ENCODE measurements around the gene KIN.
"Not testable (repeated sequence)": the region's sequence is repeated elsewhere in the genome, so short reads cannot be mapped to it uniquely, and the experiment has no call there.

The KIN gene

DNA sequence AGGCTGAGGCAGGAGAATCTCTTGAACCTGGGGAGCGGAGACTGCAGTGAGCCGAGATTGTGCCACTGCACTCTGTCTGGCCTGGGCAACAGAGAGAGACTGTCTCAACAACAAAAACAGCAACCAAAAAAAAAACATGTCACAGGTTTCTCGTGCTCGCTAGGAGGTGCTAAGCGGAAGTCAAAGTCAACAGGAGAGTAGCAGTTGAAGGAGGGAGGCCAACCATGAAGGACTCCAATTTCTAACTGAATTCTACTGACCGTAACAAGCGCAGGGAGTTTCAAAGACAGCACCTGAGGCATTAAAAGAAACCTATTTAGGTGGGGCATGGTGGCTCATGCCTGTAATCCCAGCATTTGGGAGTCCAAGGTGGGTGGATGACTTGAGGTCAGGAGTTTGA lies 19.4 kb downstream of the KIN start:
- Mint-ChIP-seq H3K27ac (no peak overlapping the region), H3K4me3 (no peak overlapping the region), H3K4me1 (no peaks in the 10 kb centered on the region), H3K9me3 (no peaks in the 10 kb centered on the region), H3K27me3 (no peaks in the 10 kb centered on the region)
- no peak for ATAC-seq
- DNase-seq, result no peak

DNA sequence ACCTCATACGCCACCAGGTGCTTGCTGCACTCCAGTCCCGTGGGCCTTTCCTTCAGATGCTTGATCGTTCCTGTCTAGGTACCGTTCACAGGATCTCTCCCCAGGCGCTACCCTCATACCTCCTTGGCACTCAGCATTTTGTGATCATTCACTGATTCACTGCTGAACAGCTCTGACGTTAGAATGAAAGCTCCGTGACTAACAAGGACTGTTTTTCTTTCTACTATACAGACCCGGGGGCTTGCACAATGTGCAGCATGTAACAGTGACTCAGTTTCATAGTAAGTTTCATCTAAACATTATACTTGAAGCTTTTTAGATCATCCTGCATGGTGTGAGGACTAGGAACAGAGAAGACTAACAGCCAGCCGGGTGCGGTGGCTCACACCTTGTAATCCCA lies 20.6 kb downstream of the KIN start:
- no peak for ATAC-seq
- no peak for DNase-seq
- H3K9me3 Mint-ChIP-seq, result no peaks in the 10 kb centered on the region
- H3K4me3 Mint-ChIP-seq, result no peak overlapping the region
- H3K4me1 Mint-ChIP-seq, result no peaks in the 10 kb centered on the region
- H3K27me3 Mint-ChIP-seq, result no peaks in the 10 kb centered on the region
- H3K27ac Mint-ChIP-seq, result no peak overlapping the region

GRCh38 chr10:7766241-7766640 lies 21.6 kb downstream of the KIN start:
- Mint-ChIP-seq H3K4me1 (no peaks in the 10 kb centered on the region), H3K27ac (no peak overlapping the region), H3K9me3 (no peaks in the 10 kb centered on the region), H3K27me3 (no peaks in the 10 kb centered on the region), H3K4me3 (no peak overlapping the region)
- DNase-seq (no peak), ATAC-seq (no peak)

DNA sequence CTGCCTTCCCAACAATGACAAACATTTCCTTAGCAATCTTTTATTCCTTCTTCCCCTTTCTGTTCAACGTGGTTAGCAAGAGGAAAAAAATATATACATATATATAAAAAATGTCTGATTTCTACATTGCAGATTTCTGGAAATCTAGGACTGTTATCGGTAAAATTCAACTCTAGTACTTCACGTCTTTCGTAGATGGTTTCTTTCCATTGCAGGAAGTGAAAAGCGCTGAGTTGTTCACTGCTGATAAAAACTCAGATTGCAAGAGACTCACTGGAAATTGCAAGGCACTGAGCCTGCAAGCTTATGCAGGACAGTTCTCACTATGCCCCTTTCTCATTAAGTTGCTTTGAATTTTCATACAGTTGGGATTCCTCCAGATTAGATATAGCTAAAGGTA lies 23.9 kb downstream of the KIN start:
- no peak for DNase-seq
- no peak for ATAC-seq
- Mint-ChIP-seq H3K9me3 (no peaks in the 10 kb centered on the region), H3K4me1 (no peaks in the 10 kb centered on the region), H3K27me3 (no peaks in the 10 kb centered on the region), H3K27ac (no peak overlapping the region), H3K4me3 (no peak overlapping the region)

DNA sequence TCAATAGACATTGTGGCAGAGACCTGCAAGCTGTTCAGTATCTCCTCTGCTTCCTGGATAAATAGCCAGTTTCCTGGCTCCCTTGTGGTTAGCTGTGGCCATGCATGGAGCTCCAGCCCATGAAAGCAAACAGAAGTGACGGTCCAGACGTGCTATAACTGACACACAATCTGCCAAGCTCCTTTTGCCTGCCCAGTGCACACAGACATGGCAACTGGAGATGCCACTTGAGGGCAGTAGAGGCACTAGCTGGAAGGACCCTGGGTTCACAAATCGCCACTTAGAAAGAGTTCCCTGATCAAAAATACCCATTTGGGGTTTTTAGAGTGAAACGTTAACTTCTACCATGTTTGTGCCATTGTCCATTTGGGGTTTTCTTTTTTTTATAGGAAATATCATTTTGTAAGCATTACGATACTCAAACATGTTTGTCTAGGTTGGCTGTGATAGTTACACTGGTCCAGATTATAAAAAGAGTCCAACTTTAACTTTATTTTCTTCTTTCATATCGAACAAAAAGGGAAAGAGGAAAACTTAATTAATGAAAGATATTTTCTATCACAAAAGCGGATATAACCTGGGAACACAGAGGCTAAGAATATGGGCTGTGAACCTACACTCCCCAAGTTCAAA lies 31.3 kb downstream of the KIN start:
- no peaks in the 10 kb centered on the region for H3K27me3 Mint-ChIP-seq
- DNase-seq, result peak; percentile 5 to 16

GRCh38 chr10:7755103-7755502 lies 32.7 kb downstream of the KIN start:
- no peaks in the 10 kb centered on the region for H3K4me1 Mint-ChIP-seq
- H3K27me3 Mint-ChIP-seq, result no peaks in the 10 kb centered on the region
- no peak for DNase-seq
- H3K4me3 Mint-ChIP-seq, result no peak overlapping the region
- ATAC-seq, result no peak
- no peaks in the 10 kb centered on the region for H3K9me3 Mint-ChIP-seq
- H3K27ac Mint-ChIP-seq, result no peak overlapping the region

More for the DNA sequence above, 31.3 kb downstream of the KIN start:
- Mint-ChIP-seq H3K27ac (no peak overlapping the region), H3K4me1 (no peaks in the 10 kb centered on the region), H3K4me3 (no peak overlapping the region), H3K9me3 (no peaks in the 10 kb centered on the region)
- peak; percentile 53 for ATAC-seq

- Mint-ChIP-seq H3K27me3 (no peaks in the 10 kb centered on the region), H3K4me1 (no peaks in the 10 kb centered on the region), H3K9me3 (no peaks in the 10 kb centered on the region), H3K27ac (no peak overlapping the region), H3K4me3 (no peak overlapping the region)
- DNase-seq (no peak), ATAC-seq (no peak)
These were observed 35.5 kb downstream of the KIN start for GRCh38 chr10:7752251-7752650.

- DNase-seq (no peak), ATAC-seq (no peak)
- no peak overlapping the region for H3K4me3 Mint-ChIP-seq
- no peak overlapping the region for H3K27ac Mint-ChIP-seq
- H3K9me3 Mint-ChIP-seq, result no peaks in the 10 kb centered on the region
- no peaks in the 10 kb centered on the region for H3K4me1 Mint-ChIP-seq
- no peaks in the 10 kb centered on the region for H3K27me3 Mint-ChIP-seq
These were observed 37.6 kb downstream of the KIN start for GRCh38 chr10:7750222-7750621.

- DNase-seq, H3K9me3 Mint-ChIP-seq, ATAC-seq, H3K4me1 Mint-ChIP-seq, H3K27ac Mint-ChIP-seq, H3K27me3 Mint-ChIP-seq, H3K4me3 Mint-ChIP-seq: not testable (repeated sequence)
These were observed 39.2 kb downstream of the KIN start for GRCh38 chr10:7748637-7749036.

GRCh38 chr10:7744307-7744706 lies 43.5 kb downstream of the KIN start:
- Mint-ChIP-seq H3K4me3 (no peak overlapping the region), H3K4me1 (no peaks in the 10 kb centered on the region)

GRCh38 chr10:7738536-7739407 lies 49.0 kb downstream of the KIN start:
- no peak for ATAC-seq
- no peak overlapping the region for H3K4me3 Mint-ChIP-seq

More at GRCh38 chr10:7744307-7744706, 43.5 kb downstream of the KIN start:
- Mint-ChIP-seq H3K27me3 (no peaks in the 10 kb centered on the region), H3K9me3 (no peaks in the 10 kb centered on the region), H3K27ac (no peak overlapping the region)
- DNase-seq, result no peak
- ATAC-seq, result no peak

DNA sequence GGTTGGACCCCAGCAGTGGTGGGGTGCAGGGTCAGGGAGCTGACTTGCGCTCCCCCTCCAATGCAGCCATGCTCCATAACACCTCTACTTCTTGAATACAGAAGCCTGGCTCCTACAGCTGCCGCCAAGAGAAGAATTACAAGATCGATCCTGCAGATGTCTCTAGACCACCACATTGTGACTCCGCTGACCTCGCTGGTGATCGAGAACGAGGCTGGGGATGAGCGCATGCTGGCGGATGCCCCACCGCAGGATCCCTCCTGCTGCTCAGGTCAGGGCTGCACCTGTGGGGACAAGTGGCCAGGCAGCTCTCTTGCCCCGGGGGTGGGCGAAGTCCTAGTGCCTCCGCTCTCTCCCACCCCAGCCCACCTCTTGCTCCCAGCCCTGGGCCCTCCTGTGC lies 53.0 kb downstream of the KIN start:
- Mint-ChIP-seq H3K27me3 (no peaks in the 10 kb centered on the region), H3K4me3 (no peak overlapping the region), H3K9me3 (no peaks in the 10 kb centered on the region), H3K4me1 (no peaks in the 10 kb centered on the region), H3K27ac (no peak overlapping the region)
- no peak for DNase-seq
- no peak for ATAC-seq

More at GRCh38 chr10:7738536-7739407, 49.0 kb downstream of the KIN start:
- no peak overlapping the region for H3K27ac Mint-ChIP-seq
- no peaks in the 10 kb centered on the region for H3K9me3 Mint-ChIP-seq
- no peak for DNase-seq
- no peaks in the 10 kb centered on the region for H3K27me3 Mint-ChIP-seq
- no peaks in the 10 kb centered on the region for H3K4me1 Mint-ChIP-seq

DNA sequence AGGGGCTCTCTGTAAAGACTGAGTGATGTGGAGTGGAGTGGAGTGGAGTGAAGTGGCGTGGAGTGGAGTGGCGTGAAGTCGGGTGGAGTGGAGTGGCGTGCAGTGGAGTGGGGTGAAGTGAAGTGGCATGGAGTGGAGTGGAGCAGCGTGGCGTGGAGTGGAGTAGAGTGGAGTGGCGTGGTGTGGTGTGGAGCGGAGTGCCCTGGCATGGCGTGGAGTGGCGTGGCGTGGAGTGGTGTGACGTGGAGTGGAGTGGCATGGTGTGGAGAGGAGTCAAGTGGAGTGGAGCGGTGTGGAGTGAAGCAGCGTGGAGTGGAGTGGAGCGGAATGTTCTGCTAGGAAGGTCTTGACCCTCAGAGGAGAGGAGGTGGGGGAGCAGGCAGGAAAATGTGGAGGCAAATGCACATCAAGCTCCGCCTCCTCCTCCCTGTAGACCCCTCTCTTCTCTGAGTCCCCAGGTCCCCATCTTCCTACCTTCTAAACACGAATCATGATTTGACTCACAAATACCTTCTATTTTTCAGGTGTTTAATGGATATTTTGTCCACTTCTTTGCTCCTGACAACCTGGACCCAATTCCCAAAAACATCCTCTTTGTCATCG lies 64.8 kb downstream of the KIN start:
- H3K4me1 Mint-ChIP-seq, result no peaks in the 10 kb centered on the region
- no peak for DNase-seq
- no peaks in the 10 kb centered on the region for H3K27me3 Mint-ChIP-seq
- H3K4me3 Mint-ChIP-seq, result no peak overlapping the region
- ATAC-seq, result no peak
- H3K27ac Mint-ChIP-seq, result no peak overlapping the region
- no peaks in the 10 kb centered on the region for H3K9me3 Mint-ChIP-seq

DNA sequence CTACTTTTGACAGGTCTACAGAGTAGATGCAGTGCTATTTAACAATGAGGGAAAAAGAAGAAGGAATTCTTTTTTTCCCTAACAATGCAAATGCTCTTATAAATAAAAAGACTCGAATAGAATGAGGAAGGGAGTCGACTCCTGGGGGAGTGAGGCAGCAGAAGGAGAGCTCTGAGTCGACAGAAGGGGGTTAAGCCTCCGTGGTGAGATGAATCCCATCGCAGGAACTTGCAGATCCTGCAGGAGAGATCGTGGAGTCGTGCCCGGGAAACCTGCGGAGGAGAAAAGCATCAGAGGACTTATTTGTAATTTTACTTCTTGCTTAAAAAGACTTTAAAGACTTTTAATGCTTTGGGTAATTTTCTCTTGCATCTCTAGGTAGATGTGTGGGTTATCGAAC lies 67.3 kb downstream of the KIN start:
- no peak overlapping the region for H3K4me3 Mint-ChIP-seq
- DNase-seq (no peak), ATAC-seq (no peak)
- no peaks in the 10 kb centered on the region for H3K4me1 Mint-ChIP-seq
- H3K27me3 Mint-ChIP-seq, result no peaks in the 10 kb centered on the region
- no peaks in the 10 kb centered on the region for H3K9me3 Mint-ChIP-seq
- H3K27ac Mint-ChIP-seq, result peak overlapping the region; percentile 16 to 27

DNA sequence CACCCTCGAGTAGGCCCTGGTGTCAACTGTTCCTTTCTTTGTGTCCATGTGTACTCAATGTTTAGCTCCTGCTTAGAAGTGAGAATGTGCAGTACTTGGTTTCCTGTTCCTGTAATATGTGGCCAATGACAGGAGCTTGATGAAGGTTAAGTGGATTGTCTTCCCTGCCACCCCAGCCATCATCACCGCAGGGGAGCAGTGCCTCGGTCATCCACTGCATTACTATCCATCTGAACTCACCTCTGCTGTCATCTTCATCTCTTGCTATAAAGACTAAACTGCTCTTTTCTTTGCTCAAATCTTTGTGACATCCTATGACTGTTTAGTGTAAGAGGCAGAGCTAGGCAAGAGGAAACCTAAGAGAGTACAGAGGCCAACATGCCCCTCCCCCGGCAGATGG lies 69.1 kb downstream of the KIN start:
- Mint-ChIP-seq H3K27me3 (no peaks in the 10 kb centered on the region), H3K9me3 (no peaks in the 10 kb centered on the region), H3K4me3 (no peak overlapping the region), H3K4me1 (no peaks in the 10 kb centered on the region), H3K27ac (no peak overlapping the region)
- ATAC-seq, result no peak
- DNase-seq, result no peak

- DNase-seq, result no peak
- peak; percentile 62 for ATAC-seq
- Mint-ChIP-seq H3K4me3 (no peak overlapping the region), H3K9me3 (no peaks in the 10 kb centered on the region), H3K27ac (no peak overlapping the region), H3K27me3 (peaks cover 6% of the 10 kb centered on the region), H3K4me1 (no peaks in the 10 kb centered on the region)
These were observed 70.0 kb downstream of the KIN start for GRCh38 chr10:7717767-7718166.
